Stimulated activated CD8-positive, alpha-beta memory T cell treated with anti-CD3 and anti-CD28 coated beads, Interleukin-4, amount 100 ng/mL, for 24 hours (primary cell): ENCODE results near the gene C3orf70.

Experiments used
- DNase-seq: peaks from one replicate; pipeline ENCODE4 v3.0.0-alpha.2; 2020; ENCODE audit warnings: low read depth

The C3orf70 gene

GRCh38 chr3:185087419-185087818 lies 65.4 kb downstream of the C3orf70 start:
- no peak for DNase-seq

DNA sequence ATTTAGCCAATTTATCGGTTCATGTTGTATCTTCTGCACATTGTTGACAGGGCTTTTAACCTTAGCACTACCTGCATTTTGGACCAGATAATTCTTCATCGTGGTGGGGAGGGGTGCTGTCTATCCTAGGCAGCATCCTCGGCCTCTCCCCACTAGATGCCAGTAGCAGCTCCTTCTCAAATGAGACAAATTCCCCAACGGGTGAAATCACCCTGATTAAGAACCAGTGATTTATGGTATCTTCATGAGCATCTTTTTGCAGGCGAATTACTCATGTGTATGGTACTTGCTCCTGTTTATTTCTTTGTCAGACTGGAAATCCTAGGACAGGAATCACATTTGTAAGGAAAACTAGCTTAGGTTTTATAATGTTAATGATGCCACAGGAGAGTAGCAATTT lies 68.0 kb downstream of the C3orf70 start:
- DNase-seq = no peak

GRCh38 chr3:185084402-185084801 lies 68.5 kb downstream of the C3orf70 start:
- DNase-seq = no peak

DNA sequence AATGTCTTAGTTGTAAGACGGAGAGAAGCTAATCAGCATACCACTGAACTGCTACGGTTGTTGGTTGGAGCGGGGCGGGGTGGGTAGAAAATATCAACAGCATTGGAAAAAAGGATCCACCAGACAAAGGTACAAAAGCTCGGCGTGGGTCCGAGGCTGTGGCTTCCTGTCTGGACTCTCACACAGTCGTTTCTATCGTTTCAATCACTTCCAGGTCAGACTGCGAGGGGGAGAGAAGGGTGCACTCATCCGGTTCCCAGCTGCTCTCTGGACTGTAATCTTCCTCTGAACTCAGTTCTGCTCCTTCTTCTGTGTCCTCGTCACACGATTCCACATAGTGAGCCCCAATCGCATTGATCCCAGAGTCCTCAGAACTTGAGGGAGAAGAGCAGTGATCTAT lies 70.0 kb downstream of the C3orf70 start:
- DNase-seq = no peak

- no peak for DNase-seq
These were observed 70.7 kb downstream of the C3orf70 start for GRCh38 chr3:185082149-185082548.

GRCh38 chr3:185081521-185081920 lies 71.3 kb downstream of the C3orf70 start:
- DNase-seq = no peak

- no peak for DNase-seq
These were observed 73.2 kb downstream of the C3orf70 start for GRCh38 chr3:185079625-185080024.

- no peak for DNase-seq
These were observed 76.6 kb downstream of the C3orf70 start for GRCh38 chr3:185076219-185076618.

DNA sequence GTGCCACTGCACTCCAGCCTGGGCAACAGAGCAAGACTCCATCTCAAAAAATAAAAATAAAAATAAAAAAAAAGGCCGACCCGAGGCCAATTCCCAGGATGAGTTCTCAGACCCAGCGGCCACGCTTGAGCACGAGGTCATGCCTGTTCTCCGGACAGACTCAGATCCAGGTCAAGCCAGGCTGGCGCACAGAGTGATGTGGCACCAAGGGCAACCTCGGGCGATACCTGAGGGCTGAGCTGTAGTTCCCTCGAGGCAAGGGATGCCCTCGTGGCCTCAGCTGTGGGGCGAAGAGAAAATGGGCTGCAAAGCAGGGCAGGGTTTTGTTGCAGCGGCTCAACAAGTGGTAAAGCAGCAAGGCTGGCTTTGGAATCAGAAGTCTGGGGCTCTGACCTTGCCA lies 77.3 kb downstream of the C3orf70 start:
- no peak for DNase-seq

DNA sequence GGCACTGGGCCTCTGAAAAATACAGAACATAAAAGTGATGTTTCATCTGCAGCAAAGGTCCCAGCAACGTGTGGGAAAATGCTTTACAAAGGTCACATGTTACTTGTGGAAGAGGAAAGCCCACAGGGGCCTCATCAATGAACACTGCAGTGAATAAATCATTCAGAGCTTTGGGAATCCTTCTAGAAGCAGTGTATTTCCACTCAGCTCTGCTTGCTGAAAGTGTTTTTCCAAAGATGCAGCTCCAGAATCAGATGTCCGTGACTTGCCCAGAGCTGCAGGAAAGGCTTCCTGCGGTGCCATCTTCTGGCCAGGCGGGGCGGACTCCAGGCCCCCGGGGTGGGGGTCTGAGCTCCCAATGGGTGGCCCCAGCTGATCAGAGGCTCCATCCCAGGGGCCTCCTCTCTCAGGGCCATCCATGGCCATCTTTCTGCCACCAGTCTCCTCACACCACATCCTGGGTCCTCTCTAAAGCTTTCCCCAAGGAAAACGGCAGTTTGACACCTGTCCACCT lies 81.5 kb downstream of the C3orf70 start:
- no peak for DNase-seq

DNA sequence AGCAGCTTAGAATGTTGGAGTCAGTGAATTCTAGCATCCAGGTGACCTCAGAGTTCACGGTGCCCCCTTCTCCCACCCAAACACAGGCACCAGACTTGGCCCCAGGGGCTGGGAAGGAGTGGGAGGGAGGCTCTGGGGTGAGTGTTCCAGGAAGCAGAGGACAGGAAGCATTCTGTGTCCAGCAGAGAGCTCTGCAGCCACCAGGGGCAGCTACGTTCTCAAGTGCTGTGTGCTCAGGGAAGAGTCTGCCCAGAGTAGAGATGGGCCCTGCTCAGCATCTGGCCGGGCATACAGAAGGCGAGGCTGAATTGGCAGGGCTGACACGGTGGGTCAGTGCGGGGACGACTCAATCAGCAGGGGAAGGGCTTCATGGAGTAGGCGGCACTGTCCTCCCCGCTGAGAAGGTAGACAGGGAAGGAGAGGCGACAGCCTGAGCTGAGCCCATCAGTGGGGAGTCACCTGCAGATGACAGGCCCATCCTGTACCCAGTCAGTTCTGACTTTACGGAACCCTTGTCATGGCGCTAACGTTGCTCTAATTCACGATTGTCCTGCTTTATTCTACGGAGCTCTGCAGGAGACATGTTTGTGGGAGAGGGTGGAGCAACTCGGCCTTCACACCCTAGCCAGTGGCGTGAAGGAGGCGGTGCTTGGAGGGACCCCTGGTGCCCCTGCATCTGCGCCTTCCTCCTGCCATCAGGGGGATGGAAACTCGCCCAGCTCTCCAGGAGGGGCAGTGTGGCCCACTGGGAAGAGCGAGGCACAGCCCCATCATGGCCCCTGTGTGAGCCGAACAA lies 82.2 kb downstream of the C3orf70 start:
- no peak for DNase-seq

- DNase-seq = no peak
These were observed 83.5 kb downstream of the C3orf70 start for GRCh38 chr3:185069037-185070030.

- DNase-seq = no peak
These were observed 85.7 kb downstream of the C3orf70 start for GRCh38 chr3:185067173-185067572.

GRCh38 chr3:185066251-185066650 lies 86.6 kb downstream of the C3orf70 start:
- no peak for DNase-seq

GRCh38 chr3:185065059-185065458 lies 87.8 kb downstream of the C3orf70 start:
- DNase-seq = no peak

GRCh38 chr3:185063431-185063830 lies 89.4 kb downstream of the C3orf70 start:
- DNase-seq = no peak

DNA sequence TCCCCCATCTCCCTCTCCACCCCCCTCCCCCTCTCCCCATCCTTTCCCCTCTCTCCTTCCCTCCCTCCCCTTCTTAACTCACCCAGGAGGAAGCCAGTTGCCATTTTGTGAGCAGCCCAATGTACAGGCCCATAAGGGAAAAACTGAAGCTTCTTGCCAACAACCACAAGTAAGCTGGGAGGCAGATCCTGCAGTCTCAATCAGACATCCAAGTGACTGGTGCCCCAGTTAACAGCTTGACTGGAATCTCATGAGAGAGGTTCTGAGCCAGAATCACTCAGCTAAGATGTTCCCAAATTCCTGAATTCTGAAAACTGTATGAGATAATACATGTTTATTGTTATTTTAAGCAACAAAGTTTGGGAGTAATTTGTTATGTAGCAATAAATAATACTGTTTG lies 90.7 kb downstream of the C3orf70 start:
- no peak for DNase-seq

DNA sequence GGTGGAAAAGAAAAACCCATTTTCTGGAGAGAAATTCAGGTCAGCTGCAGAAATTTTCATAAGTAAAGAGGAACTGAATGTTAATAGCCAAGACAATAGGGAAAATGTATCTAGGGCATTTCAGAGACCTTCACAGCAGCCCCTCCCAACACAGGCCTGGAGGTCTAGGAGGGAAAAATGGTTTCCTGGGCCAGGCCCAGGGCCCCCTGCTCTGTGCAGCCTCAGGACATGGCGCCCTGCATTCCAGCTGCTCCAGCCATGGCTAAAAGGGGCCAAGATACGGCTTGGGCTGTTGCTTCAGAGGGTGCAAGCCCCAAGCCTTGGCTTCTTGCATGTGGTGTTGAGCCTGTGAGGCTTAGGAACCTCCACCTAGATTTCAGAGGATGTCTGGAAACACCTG lies 92.2 kb downstream of the C3orf70 start:
- no peak for DNase-seq

DNA sequence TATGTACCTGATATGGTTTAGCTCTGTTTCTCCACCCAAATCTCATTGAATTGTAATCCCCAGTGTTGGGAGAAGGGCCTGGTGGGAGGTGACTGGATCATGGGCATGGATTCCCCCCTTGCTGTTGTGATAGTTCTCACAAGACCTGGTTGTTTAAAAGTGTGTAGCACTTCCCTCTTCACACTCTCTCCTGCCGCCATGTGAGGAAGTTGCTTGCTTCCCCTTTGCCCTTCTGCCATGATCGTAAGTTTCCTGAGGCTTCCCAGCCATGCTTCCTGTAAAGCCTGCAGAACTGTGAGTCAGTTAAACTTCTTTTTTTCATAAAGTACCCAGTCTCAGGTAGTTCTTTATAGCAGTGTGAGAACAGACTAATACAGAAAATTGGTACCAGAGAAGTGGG lies 93.1 kb downstream of the C3orf70 start:
- DNase-seq = no peak

- no peak for DNase-seq
These were observed 94.1 kb downstream of the C3orf70 start for GRCh38 chr3:185058796-185059195.

DNA sequence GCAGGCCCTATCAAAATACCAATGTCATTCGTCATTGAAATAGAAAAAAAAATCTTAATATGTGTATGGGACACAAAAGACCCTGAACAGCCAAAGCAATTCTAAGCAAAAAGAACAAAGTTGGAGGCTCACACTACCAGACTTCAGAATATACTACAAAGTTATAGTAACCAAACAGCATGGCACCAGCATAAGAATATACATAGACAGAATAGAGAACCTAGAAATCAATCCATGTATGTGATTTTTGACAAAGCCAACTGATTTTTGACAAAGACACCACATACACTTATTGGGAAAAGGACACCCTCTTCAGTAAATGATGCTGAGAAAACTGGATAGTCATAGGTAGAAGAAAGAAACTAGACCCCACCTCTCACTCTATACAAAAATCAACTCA lies 95.0 kb downstream of the C3orf70 start:
- DNase-seq = no peak

GRCh38 chr3:185056908-185057307 lies 96.0 kb downstream of the C3orf70 start:
- DNase-seq = no peak

DNA sequence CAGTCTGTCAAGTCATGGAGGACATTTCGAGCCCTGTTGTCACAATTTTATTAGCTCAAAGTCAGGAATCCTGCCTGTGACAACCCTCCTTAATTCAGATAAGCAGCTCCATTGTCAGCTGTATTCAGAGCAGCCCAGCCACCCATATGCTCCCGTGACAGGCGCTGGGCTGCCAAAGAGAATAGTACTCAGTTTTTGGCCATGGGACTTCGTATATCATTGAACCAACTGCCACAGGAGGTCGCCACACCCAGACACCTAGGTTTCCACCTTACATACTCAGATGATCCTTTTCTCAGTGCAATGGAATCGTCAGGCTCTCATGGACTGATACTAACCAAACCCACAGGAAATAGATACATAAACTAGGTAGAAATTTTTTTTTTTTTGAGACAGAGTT lies 100.2 kb downstream of the C3orf70 start:
- no peak for DNase-seq
